Thoracic aorta (tissue), 2 donors: Measurements from ENCODE around the gene SPATS2L. TPM values are rescaled to one million over a fixed set of nuclear protein-coding genes. Genes with fewer than 3 reads are reported as not detected.

ENCODE experiments used
- ATAC-seq: fragments of 150-250 bp; one replicate; pipeline ENCODE4 v1.8.0; 2017; ENCODE audit warnings: low read depth; ENCODE audit not compliant: insufficient number of reproducible peaks, low FRiP score
- DNase-seq: peaks from one replicate; pipeline ENCODE4 v3.0.0-alpha.2; 2020; ENCODE audit warnings: low spot score
- H3K27ac ChIP-seq, 2 donors: fragments of 200-600 bp; sonication (generic); 1 replicate in 1 of 2; 2 replicates in 1 of 2; pipeline ENCODE4 v1.5.1; 2016; ENCODE audit warnings: mild to moderate bottlenecking in 2 of 2, moderate library complexity in 2 of 2
- H3K27me3 ChIP-seq: fragments of 200-600 bp; sonication (generic); replicated peaks from 2 replicates; pipeline ENCODE4 v1.6.0; 2016; ENCODE audit warnings: mild to moderate bottlenecking; ENCODE audit not compliant: insufficient read depth
- H3K36me3 ChIP-seq: fragments of 200-600 bp; sonication (generic); one replicate; pipeline ENCODE4 v1.5.1; 2016
- H3K4me1 ChIP-seq, 2 donors: fragments of 200-600 bp; sonication (generic); 1 replicate in 1 of 2; 2 replicates in 1 of 2; pipeline versions ENCODE4 v1.5.1 to v1.6.0; 2016; ENCODE audit warnings: low read depth in 2 of 2, mild to moderate bottlenecking in 1 of 2; ENCODE audit not compliant: control insufficient read depth in 1 of 2
- H3K4me3 ChIP-seq: fragments of 200-600 bp; sonication (generic); 2 replicates; pipeline ENCODE4 v1.5.1; 2016; ENCODE audit warnings: mild to moderate bottlenecking
- H3K9me3 ChIP-seq: fragments of 200-600 bp; sonication (generic); 2 replicates; pipeline ENCODE4 v1.5.1; 2016
- CTCF ChIP-seq: fragments of 200-600 bp; sonication (generic); IDR thresholded peaks from one replicate; pipeline ENCODE4 v1.5.1; 2019; ENCODE audit warnings: antibody characterized with exemption
- total RNA-seq, 2 donors: library from RNA; depleted of rRNA; stranded (reverse); fragments of >200 nt; gene quantifications; one replicate each; pipeline versions ENCODE4 v1.1.0 to v1.2.3, GENCODE V29; 2016

SPATS2L gene
- total RNA-seq, 2 donors from 2014 or later, result 47.7 to 90.3 TPM

GRCh38 chr2:200482194-200482593 lies 175.7 kb downstream of the SPATS2L start:
- Histone ChIP-seq H3K27ac (no peak overlapping the region), H3K36me3 (peaks cover 6% of the 10 kb centered on the region), H3K9me3 (no peaks in the 10 kb centered on the region), H3K27me3 (no peaks in the 10 kb centered on the region), H3K4me1 (no peaks in the 10 kb centered on the region), H3K4me3 (no peak overlapping the region)
- ATAC-seq (no peak), DNase-seq (no peak)
- no peak for TF ChIP-seq CTCF

DNA sequence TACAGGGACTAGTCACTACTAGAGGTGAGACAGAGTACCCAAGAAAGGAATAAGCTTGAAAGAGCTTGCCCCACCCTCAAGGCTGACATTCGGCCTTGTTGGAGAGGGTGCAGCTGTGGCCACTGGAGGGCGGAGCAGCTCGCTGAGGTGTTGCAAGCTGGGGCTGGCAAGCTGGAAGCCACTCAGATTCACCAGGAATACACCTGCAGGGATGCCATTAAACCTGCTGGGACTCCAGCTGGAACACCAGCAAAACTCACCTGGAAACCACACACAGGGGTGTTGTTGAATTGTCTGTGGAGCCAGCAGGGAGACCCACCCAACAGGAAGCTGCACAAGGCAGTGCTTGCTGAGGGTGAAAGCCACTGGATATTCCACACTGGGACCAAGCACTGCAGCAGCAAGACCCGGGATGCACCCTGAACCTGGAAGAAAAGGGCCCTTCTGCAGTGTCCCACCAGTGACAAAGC lies 177.3 kb downstream of the SPATS2L start:
- Histone ChIP-seq H3K27ac (no peak overlapping the region), H3K4me1 (no peaks in the 10 kb centered on the region), H3K9me3 (no peaks in the 10 kb centered on the region), H3K27me3 (no peaks in the 10 kb centered on the region), H3K36me3 (no peaks in the 10 kb centered on the region), H3K4me3 (no peak overlapping the region)
- DNase-seq (no peak), ATAC-seq (no peak)
- no peak for TF ChIP-seq CTCF

DNA sequence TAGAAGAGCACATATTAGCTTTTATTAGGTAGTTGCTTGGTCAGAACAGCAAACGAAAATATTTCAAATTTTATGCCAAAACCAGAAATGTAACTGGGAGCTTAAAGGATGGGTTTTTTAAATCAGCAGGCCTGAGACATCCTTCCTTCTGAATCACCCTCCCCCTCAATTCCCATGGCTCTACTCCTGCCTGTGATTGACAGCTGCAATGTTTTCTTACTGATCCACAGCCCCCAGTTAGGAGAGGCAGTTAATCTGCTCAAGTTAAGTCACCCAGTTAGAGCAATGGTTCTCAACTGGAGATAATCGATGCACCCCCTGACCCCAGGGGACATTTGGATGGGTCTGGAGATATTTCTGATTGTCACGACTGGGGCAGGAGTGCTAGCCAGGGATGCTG lies 178.4 kb downstream of the SPATS2L start:
- no peaks in the 10 kb centered on the region for H3K27me3 ChIP-seq
- peaks cover 5% of the 10 kb centered on the region for H3K36me3 ChIP-seq
- no peaks in the 10 kb centered on the region for H3K9me3 ChIP-seq
- H3K4me3 ChIP-seq, result no peak overlapping the region
- H3K4me1 ChIP-seq, result no peaks in the 10 kb centered on the region
- TF ChIP-seq CTCF, result no peak
- no peak overlapping the region for H3K27ac ChIP-seq
- no peak for ATAC-seq
- no peak for DNase-seq

DNA sequence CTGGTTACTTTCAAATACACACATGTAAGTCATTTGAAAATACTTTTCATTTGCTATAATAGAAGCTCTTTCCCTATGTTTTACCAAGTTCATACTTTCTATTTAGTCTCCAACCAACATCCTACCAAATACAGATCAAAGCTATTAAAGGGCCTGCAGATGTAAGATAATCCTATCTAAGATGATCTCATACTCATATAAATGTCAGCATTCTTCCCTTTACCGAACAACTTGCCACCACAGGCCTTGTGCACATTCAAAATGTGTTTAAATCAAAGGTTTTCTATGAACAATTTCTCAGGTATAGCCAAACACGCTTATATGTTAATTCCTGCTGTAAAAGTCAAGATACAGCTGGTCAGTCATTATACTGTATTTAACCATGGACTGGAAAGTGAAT lies 180.0 kb downstream of the SPATS2L start:
- no peak for DNase-seq
- Histone ChIP-seq H3K36me3 (peaks cover 11% of the 10 kb centered on the region), H3K4me1 (no peaks in the 10 kb centered on the region), H3K4me3 (no peak overlapping the region), H3K27me3 (no peaks in the 10 kb centered on the region), H3K9me3 (no peaks in the 10 kb centered on the region), H3K27ac (no peak overlapping the region)
- ATAC-seq, result no peak
- no peak for TF ChIP-seq CTCF

DNA sequence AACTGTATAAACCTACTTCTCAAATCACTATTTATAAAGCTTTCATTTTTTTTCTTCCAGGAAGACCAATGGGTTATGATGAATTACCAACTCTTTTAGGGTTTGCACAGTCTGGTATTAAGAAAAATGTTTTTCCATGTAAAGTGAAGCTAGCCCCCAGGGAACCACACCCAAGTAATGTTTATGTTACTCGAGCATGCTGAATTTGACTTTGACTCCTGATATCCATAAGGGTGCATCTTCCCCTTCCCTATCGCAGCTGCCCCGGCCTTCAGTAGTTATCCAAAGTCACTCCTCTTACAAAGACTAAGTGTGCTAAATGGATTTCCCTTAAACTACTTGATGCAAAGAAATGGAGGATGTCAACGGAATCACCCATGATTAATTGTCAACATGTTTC lies 181.7 kb downstream of the SPATS2L start:
- Histone ChIP-seq H3K36me3 (peaks cover 21% of the 10 kb centered on the region), H3K9me3 (no peaks in the 10 kb centered on the region), H3K27me3 (no peaks in the 10 kb centered on the region), H3K4me1 (no peaks in the 10 kb centered on the region), H3K4me3 (no peak overlapping the region), H3K27ac (no peak overlapping the region)
- TF ChIP-seq CTCF, result no peak
- ATAC-seq, result no peak
- no peak for DNase-seq
